Stimulated activated CD4-positive, alpha-beta T cell treated with anti-CD3 and anti-CD28 coated beads, Interleukin-1b, Interleukin-23, amount 100 ng/mL, for 24 hours (primary cell): Measurements from ENCODE around the gene ADGRB2.

Experiments
- DNase-seq, 4 experiments: peaks; one replicate each; pipeline ENCODE4 v3.0.0-alpha.2; 2020; ENCODE audit warnings: low read depth in 4 of 4, low spot score in 1 of 4

Gene ADGRB2

GRCh38 chr1:31685795-31686194 is 78.3 kb downstream of the ADGRB2 start:
- DNase-seq = no peak

GRCh38 chr1:31683997-31684396 is 80.1 kb downstream of the ADGRB2 start:
- no peak for DNase-seq

- DNase-seq = no peak
Observed at GRCh38 chr1:31681415-31681814, 82.7 kb downstream of the ADGRB2 start.

GRCh38 chr1:31679676-31680230 is 84.4 kb downstream of the ADGRB2 start:
- DNase-seq = no peak

- no peak for DNase-seq
Observed at GRCh38 chr1:31679091-31679490, 85.0 kb downstream of the ADGRB2 start.

GRCh38 chr1:31678681-31679080 is 85.5 kb downstream of the ADGRB2 start:
- DNase-seq = no peak

- no peak for DNase-seq
Observed at GRCh38 chr1:31677949-31678348, 86.2 kb downstream of the ADGRB2 start.

GRCh38 chr1:31677401-31677800 is 86.7 kb downstream of the ADGRB2 start:
- no peak for DNase-seq
